GM19455 (cell line): Measurements from ENCODE around the gene PDCD4.

Source experiments
- ATAC-seq: cut with Tn5 transposase; IDR thresholded peaks from one replicate; pipeline ENCODE4 v1.9.1; 2021; ENCODE audit not compliant: unreplicated experiment

PDCD4 gene

DNA sequence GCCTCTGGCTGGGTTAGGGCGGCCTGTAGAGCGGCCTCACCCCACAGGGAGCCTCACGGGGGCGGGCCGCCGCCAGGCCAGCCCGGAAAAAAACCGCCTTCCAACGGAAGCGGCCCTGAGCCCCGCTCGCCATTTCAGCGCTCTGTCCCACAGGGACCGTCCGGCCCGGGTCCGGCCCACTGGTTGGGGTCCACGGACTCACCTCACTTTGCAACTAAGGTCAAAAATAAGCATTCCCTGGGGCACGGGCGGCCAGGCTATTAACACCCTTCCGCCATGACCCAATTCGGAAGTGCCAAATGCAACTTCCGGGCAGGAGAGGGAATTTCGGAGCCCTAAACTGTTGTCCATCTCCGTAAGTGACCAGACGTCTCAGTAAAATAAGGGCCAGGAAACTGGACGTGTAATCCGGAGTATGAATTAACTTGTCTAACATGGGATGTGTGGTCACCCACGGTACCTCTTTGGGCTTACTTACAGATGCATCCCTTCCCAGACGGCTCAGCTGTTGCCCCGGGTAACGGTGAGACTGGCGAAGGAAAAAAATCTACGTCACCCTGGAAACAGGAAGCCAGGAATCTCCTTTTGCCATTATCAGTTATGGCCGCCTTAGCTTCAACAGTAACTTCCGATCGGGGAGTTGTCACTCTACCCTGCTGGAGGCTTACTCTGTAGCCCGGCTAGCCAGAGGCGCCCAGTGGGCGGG, 47.1 kb downstream of the PDCD4 start, which contains the start of gene BBIP1:
TSS of gene BBIP1 (minus strand) at position 538 of the 706 bp plus-strand sequence. CDS start 1,023 bp downstream, outside the sequence.
- peak; percentile 78 for ATAC-seq

DNA sequence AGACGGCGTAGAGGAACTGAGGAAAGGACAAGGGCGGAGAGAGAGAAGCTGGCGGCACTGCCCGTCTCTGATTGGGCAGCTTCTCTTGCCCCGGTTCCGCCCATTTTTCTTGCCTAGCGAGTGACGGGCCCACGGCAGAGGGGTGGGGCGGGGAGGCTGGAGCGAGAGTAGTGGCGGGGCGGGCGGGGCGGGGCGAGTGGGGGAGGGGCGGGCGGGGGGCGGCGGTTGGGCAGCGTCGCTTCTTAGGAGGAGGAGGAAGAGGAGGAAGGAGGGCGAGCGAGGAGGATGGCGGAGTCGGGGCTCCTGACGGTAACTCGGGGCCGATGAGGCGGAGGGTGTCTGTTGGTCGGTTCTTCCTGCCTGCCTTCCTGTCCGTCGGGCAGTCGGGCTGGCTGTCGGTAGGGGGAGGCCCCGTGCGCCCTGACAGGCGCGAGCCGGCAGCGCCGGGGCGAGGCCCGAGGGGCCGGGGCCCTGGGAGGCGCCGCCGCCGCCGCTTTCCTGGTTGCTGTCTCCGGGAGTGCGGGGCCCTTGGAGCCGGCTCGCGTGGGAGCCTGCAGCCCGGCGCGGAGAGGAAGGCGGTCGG, 47.7 kb downstream of the PDCD4 start, which contains the start of gene SHOC2:
TSS of gene SHOC2 (plus strand) at position 256 of the 583 bp plus-strand sequence. CDS start 44,755 bp downstream, outside the sequence.
- peak; percentile 1 for ATAC-seq

DNA sequence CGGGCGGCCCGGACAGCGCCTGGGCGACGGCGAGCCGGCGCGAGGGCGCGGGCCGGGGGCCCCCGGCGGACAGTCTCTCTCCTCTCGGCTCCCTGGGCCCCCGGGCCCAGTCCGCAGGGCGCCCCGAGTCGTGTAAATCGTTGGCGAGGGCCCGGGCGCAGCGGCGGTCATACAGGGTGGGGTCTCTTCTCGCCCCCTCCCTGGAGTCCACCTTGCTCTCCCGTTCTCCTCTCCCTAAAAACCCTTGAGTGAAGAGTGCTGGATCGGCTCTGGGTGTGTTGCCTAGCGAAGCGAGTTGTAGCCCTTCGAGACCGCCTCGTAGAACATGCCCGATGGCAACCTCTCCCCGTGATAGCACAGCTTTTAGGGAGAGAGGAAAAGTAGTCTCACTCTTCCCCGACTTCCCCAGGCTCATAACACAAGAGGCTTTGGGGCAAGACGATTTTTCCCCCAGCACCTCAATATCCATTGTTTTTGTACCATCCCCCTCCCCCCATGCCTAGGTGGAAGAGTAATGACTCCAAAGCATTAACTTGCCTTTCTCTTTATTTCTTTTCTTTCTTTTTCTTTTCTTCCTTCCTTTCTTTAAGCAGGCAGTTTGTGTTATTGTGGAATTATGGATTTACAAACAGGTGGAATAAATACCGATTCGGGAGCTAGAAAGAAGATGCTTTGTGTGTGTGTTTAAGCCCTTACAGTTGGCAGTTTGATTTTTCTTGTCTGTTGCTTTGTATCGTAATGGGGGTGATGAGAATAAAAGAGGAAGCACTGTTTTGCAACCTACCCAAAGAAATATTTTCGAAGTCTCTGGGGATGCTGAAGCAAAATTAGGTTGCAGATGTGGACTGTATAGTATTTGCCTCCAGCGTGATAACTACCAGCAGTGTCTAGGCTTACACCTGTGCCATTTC, 48.5 kb downstream of the PDCD4 start:
- ATAC-seq = peak; percentile 36

- ATAC-seq = no peak
Observed at GRCh38 chr10:110923856-110924493, 52.2 kb downstream of the PDCD4 start.

DNA sequence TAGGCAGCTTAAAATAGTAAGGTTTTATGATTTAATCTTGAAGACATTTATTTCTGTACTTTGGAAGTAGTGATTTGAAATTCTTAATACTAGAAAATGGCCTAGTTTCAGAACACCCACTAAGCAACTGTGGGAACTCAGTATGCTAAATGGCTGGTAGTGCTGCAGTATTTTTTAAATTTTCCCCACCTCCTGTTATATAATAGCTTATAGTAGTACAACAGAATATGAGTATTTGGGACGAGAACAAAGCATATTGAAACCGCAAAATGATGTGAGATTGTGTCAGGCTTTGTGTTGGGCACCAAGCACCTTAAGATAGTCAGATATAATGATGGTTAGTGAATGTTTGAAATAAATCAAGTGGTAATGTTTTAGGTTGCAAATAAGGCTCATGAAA, 55.7 kb downstream of the PDCD4 start:
- ATAC-seq = no peak

DNA sequence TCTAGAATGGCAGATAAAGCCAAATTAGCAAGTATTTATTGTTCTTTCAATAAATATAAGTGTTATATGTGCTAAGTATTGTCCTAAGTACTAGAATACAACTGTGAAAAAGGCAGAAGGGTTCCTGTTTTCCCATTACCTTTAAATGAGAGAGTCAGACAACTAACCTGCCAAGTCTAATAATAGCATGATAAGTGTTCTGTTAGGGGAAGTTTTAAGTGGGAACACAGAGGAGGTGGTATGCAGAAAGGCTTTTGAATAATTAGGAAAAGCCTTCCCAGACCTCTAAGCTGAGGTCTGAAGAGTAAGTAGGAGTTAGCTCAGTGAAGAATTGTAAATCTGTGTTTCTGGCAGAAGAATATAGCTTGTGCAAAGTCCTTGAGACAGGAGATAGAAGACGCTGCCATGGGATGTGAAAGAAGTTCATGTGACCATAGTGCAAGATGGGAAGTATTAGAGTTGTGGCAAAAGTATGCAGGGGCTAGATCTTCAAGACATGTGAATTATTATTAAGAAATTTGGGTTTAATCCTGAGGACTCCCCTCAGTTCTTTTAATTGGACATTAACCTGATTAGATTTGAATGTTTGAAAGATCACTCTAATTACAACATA, 60.1 kb downstream of the PDCD4 start:
- ATAC-seq = no peak

DNA sequence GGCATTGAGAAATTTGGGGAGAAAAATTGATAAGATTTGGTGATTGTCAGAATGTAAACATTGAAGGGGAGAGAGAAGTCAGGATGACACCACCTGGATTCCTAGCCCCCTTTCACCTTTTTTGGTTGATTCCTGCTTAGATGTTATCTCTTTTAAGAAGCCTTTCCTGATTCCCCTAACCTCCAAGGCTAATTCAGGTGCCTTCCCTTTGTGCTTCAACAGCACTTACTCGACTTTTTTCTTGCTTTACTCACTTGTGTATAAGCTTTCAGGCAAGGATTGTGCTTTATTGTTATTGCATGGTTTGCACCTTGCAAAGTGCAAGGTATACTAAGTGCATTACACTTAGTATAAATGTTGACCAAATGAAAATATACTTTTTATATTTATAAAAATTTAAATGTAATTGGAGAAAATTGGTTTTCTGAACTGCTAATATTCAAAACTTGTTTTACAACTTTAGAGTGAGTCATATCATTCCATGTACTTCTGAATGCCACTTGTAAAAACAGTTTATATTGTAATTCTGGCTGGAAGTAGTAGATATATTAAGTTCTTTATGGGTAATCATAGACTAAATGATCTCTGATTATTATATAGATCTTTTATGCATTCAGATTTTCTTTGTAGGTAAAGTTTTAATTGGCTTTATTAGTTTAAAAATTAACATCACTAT, 60.9 kb downstream of the PDCD4 start:
- no peak for ATAC-seq

DNA sequence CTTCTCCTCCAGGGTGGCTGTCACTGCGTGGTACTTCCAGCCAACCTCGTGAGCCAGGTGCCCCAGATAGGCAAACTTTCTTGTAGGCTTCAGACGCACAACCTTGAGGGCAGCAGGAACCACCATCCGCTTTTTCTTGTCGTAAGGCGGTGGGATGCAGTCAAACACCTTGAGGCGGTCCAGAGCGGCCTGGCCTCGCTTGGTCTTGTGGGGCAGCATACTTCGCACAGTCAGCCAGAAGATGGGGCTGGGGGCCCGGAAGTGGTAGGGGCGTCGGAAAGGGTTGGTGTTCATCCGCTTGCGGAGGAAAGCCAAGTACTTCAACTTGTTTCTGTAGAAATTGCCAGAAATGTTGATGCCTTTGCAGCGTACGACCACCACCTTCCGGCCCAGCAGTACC, 65.0 kb downstream of the PDCD4 start:
- no peak for ATAC-seq

- no peak for ATAC-seq
Observed at GRCh38 chr10:110939419-110939818, 67.7 kb downstream of the PDCD4 start.

DNA sequence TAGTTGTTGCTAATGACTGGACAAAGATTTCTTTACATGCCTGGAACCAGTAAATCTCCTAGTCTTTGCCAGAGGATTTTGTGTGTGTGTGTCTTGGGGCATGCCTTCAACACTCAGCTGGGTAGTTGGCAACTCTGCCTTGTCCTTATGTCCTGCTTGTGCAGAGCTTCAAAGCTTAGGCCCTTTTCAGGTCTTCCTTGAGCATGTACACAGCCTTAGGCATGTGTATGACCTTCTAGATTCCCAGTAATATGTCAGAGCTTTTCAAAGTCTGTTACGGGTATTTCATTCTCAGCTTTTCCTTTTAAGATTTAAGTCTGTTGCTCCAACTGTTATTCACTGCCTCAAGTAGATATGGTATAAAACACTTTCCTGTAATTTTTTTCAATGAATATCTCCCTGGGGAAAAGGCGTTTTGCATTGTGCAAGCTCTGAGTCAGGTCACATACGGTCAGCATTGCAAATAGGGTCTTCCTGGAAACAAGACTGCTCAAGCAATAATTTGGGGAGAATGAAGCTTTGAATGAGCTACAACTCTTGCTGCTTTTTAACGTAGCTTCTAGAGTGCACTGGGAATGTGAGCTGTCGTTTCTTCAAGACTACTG, 73.2 kb downstream of the PDCD4 start:
- ATAC-seq = no peak

GRCh38 chr10:110946496-110946895, 74.8 kb downstream of the PDCD4 start:
- no peak for ATAC-seq

DNA sequence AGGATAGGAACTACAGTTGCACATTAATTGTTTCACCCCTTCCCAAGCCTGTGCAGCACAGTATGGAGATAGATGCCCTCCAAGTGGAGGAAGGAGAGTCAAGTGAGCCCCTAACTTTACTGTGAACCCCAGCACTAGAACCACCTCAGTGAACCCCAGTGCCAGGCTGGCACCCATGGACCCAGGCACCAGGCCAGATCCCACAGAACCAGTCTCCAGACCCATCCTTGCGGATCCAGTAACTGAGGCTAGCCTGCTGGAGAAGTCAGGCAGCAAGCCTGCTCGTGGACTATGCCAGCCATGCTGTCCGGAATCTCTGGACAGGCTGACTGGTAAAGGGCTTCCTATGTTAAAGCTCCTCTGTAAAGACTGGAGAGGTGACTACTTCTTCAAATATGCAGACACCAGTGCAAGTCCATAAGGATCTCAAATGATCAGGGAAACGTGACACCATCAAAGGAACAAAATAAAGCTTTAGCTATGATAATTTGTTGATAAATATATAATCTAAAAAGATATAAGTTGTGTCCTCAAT, 75.4 kb downstream of the PDCD4 start:
- no peak for ATAC-seq
